ENCODE results near the gene ADIPOR2. TPM values are rescaled to one million over a fixed set of nuclear protein-coding genes. Genes with fewer than 3 reads are reported as not detected.

ADIPOR2 gene
- total RNA-seq, 1 donor: 18.3 TPM

- no peaks in the 10 kb centered on the region for H3K9me3 ChIP-seq (ENCODE audit: low read depth, low read length)
- no peaks in the 10 kb centered on the region for H3K4me1 ChIP-seq (ENCODE audit: insufficient read depth, low read length)
- H3K4me3 ChIP-seq (ENCODE audit: low read length): no peak overlapping the region
- H3K27me3 ChIP-seq (ENCODE audit: insufficient read depth, low read length): peaks cover 24% of the 10 kb centered on the region
Observed at GRCh38 chr12:1821805-1822204, 130.9 kb downstream of the ADIPOR2 start.

GRCh38 chr12:1822699-1823098 lies 131.8 kb downstream of the ADIPOR2 start:
- Histone ChIP-seq H3K9me3 (ENCODE audit: low read depth, low read length) (no peaks in the 10 kb centered on the region), H3K4me3 (ENCODE audit: low read length) (no peak overlapping the region), H3K4me1 (ENCODE audit: insufficient read depth, low read length) (no peaks in the 10 kb centered on the region), H3K27me3 (ENCODE audit: insufficient read depth, low read length) (peaks cover 24% of the 10 kb centered on the region)

GRCh38 chr12:1823237-1823636 lies 132.4 kb downstream of the ADIPOR2 start:
- peaks cover 24% of the 10 kb centered on the region for H3K27me3 ChIP-seq (ENCODE audit: insufficient read depth, low read length)
- H3K4me3 ChIP-seq (ENCODE audit: low read length): no peak overlapping the region
- H3K9me3 ChIP-seq (ENCODE audit: low read depth, low read length): no peaks in the 10 kb centered on the region
- H3K4me1 ChIP-seq (ENCODE audit: insufficient read depth, low read length): no peaks in the 10 kb centered on the region

GRCh38 chr12:1825382-1826102 lies 134.7 kb downstream of the ADIPOR2 start:
- Histone ChIP-seq H3K4me1 (ENCODE audit: insufficient read depth, low read length) (no peaks in the 10 kb centered on the region), H3K27me3 (ENCODE audit: insufficient read depth, low read length) (peaks cover 15% of the 10 kb centered on the region), H3K4me3 (ENCODE audit: low read length) (no peak overlapping the region), H3K9me3 (ENCODE audit: low read depth, low read length) (no peaks in the 10 kb centered on the region)

- no peaks in the 10 kb centered on the region for H3K9me3 ChIP-seq (ENCODE audit: low read depth, low read length)
- H3K27me3 ChIP-seq (ENCODE audit: insufficient read depth, low read length): peaks cover 10% of the 10 kb centered on the region
- no peak overlapping the region for H3K4me3 ChIP-seq (ENCODE audit: low read length)
- H3K4me1 ChIP-seq (ENCODE audit: insufficient read depth, low read length): no peaks in the 10 kb centered on the region
Observed at GRCh38 chr12:1826401-1826800, 135.5 kb downstream of the ADIPOR2 start.

- peaks cover 6% of the 10 kb centered on the region for H3K27me3 ChIP-seq (ENCODE audit: insufficient read depth, low read length)
- no peaks in the 10 kb centered on the region for H3K9me3 ChIP-seq (ENCODE audit: low read depth, low read length)
- no peaks in the 10 kb centered on the region for H3K4me1 ChIP-seq (ENCODE audit: insufficient read depth, low read length)
- no peak overlapping the region for H3K4me3 ChIP-seq (ENCODE audit: low read length)
Observed at GRCh38 chr12:1826867-1827705, 136.2 kb downstream of the ADIPOR2 start.

GRCh38 chr12:1827826-1828805 lies 137.2 kb downstream of the ADIPOR2 start:
- H3K9me3 ChIP-seq (ENCODE audit: low read depth, low read length): no peaks in the 10 kb centered on the region
- no peaks in the 10 kb centered on the region for H3K4me1 ChIP-seq (ENCODE audit: insufficient read depth, low read length)
- no peak overlapping the region for H3K4me3 ChIP-seq (ENCODE audit: low read length)
- H3K27me3 ChIP-seq (ENCODE audit: insufficient read depth, low read length): peaks cover 4% of the 10 kb centered on the region

- Histone ChIP-seq H3K27me3 (ENCODE audit: insufficient read depth, low read length) (peaks cover 4% of the 10 kb centered on the region), H3K9me3 (ENCODE audit: low read depth, low read length) (no peaks in the 10 kb centered on the region), H3K4me1 (ENCODE audit: insufficient read depth, low read length) (no peaks in the 10 kb centered on the region), H3K4me3 (ENCODE audit: low read length) (no peak overlapping the region)
Observed at GRCh38 chr12:1828856-1829255, 138.0 kb downstream of the ADIPOR2 start.

GRCh38 chr12:1829306-1829900 lies 138.5 kb downstream of the ADIPOR2 start:
- H3K9me3 ChIP-seq (ENCODE audit: low read depth, low read length): no peaks in the 10 kb centered on the region
- no peaks in the 10 kb centered on the region for H3K4me1 ChIP-seq (ENCODE audit: insufficient read depth, low read length)
- H3K4me3 ChIP-seq (ENCODE audit: low read length): no peak overlapping the region
- peaks cover 4% of the 10 kb centered on the region for H3K27me3 ChIP-seq (ENCODE audit: insufficient read depth, low read length)

- H3K4me3 ChIP-seq (ENCODE audit: low read length): no peak overlapping the region
- no peaks in the 10 kb centered on the region for H3K4me1 ChIP-seq (ENCODE audit: insufficient read depth, low read length)
- no peaks in the 10 kb centered on the region for H3K9me3 ChIP-seq (ENCODE audit: low read depth, low read length)
- peaks cover 4% of the 10 kb centered on the region for H3K27me3 ChIP-seq (ENCODE audit: insufficient read depth, low read length)
Observed at GRCh38 chr12:1830401-1830845, 139.6 kb downstream of the ADIPOR2 start.

GRCh38 chr12:1830981-1831963 lies 140.4 kb downstream of the ADIPOR2 start:
- Histone ChIP-seq H3K9me3 (ENCODE audit: low read depth, low read length) (no peaks in the 10 kb centered on the region), H3K27me3 (ENCODE audit: insufficient read depth, low read length) (peaks cover 4% of the 10 kb centered on the region), H3K4me1 (ENCODE audit: insufficient read depth, low read length) (no peaks in the 10 kb centered on the region), H3K4me3 (ENCODE audit: low read length) (no peak overlapping the region)

GRCh38 chr12:1832801-1833595 lies 142.1 kb downstream of the ADIPOR2 start:
- Histone ChIP-seq H3K9me3 (ENCODE audit: low read depth, low read length) (no peaks in the 10 kb centered on the region), H3K27me3 (ENCODE audit: insufficient read depth, low read length) (peaks cover 4% of the 10 kb centered on the region), H3K4me3 (ENCODE audit: low read length) (no peak overlapping the region), H3K4me1 (ENCODE audit: insufficient read depth, low read length) (no peaks in the 10 kb centered on the region)

- Histone ChIP-seq H3K27me3 (ENCODE audit: insufficient read depth, low read length) (peaks cover 4% of the 10 kb centered on the region), H3K4me3 (ENCODE audit: low read length) (no peak overlapping the region), H3K9me3 (ENCODE audit: low read depth, low read length) (no peaks in the 10 kb centered on the region), H3K4me1 (ENCODE audit: insufficient read depth, low read length) (no peaks in the 10 kb centered on the region)
Observed at GRCh38 chr12:1833596-1834028, 142.7 kb downstream of the ADIPOR2 start.
